Neural crest cell (in vitro differentiated cells): ENCODE data around the gene BLVRA. TPM values are rescaled to one million over a fixed set of nuclear protein-coding genes. Genes with fewer than 3 reads are reported as not detected.
"Not testable (repeated sequence)": the region's sequence is repeated elsewhere in the genome, so short reads cannot be mapped to it uniquely, and the experiment has no call there.

ENCODE experiments used
- DNase-seq: peaks from one replicate; pipeline ENCODE4 v3.0.0; 2021; ENCODE audit warnings: low read depth, mixed read lengths, low spot score
- H3K27ac Mint-ChIP-seq: one replicate; pipeline ENCODE4 v1.8.0; 2021; ENCODE audit warnings: mild to moderate bottlenecking, mixed read lengths; ENCODE audit not compliant: unreplicated experiment
- H3K27me3 Mint-ChIP-seq: 2 replicates; pipeline ENCODE4 v1.8.0; 2021; ENCODE audit warnings: low read depth, mild to moderate bottlenecking, mixed read lengths
- H3K36me3 Mint-ChIP-seq: 2 replicates; pipeline ENCODE4 v1.8.0; 2021; ENCODE audit warnings: low read depth, mild to moderate bottlenecking, mixed read lengths
- H3K4me1 Mint-ChIP-seq: 2 replicates; pipeline ENCODE4 v1.8.0; 2021; ENCODE audit warnings: mixed read lengths
- H3K4me3 Mint-ChIP-seq: one replicate; pipeline ENCODE4 v1.8.0; 2021; ENCODE audit warnings: mild to moderate bottlenecking, mixed read lengths
- H3K9me3 Mint-ChIP-seq: 2 replicates; pipeline ENCODE4 v1.8.0; 2021; ENCODE audit warnings: mixed read lengths
- total RNA-seq: library from RNA; stranded (reverse); gene quantifications from 2 replicates; pipeline ENCODE4 v1.2.1, GENCODE V29; 2021
- TF ChIP-seq, protein P1 (sequence below): fragments of 200-600 bp; sonication (generic); conservative IDR thresholded peaks from 2 replicates; pipeline ENCODE4 v1.5.0; 2021; ENCODE audit warnings: antibody characterized with exemption, mild to moderate bottlenecking

Gene BLVRA
- total RNA-seq, 1 donor from 2014 or later, result 31.3 TPM

DNA sequence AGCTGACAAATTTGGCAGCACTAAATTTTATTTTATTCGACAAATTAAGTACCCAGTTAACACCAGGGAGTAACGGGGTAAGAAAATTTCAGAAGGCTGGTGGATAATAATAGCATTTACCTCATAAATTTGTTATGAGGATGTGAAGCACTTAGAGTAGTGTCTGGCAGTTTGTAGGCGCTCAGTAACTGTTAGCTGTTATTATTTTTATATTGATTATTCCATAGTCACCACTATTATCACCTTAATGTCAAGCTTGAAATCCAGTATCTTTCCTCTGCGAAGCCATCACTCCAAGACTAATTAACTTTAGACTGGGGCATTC lies 28.6 kb upstream of the BLVRA start:
- peaks cover 7% of the 10 kb centered on the region for H3K36me3 Mint-ChIP-seq
- H3K27ac Mint-ChIP-seq, result peak overlapping the region; percentile 91
- peak overlapping the region; percentile 98 for H3K4me3 Mint-ChIP-seq
- no peak for DNase-seq
- TF ChIP-seq, protein P1, sequence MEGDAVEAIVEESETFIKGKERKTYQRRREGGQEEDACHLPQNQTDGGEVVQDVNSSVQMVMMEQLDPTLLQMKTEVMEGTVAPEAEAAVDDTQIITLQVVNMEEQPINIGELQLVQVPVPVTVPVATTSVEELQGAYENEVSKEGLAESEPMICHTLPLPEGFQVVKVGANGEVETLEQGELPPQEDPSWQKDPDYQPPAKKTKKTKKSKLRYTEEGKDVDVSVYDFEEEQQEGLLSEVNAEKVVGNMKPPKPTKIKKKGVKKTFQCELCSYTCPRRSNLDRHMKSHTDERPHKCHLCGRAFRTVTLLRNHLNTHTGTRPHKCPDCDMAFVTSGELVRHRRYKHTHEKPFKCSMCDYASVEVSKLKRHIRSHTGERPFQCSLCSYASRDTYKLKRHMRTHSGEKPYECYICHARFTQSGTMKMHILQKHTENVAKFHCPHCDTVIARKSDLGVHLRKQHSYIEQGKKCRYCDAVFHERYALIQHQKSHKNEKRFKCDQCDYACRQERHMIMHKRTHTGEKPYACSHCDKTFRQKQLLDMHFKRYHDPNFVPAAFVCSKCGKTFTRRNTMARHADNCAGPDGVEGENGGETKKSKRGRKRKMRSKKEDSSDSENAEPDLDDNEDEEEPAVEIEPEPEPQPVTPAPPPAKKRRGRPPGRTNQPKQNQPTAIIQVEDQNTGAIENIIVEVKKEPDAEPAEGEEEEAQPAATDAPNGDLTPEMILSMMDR, result no peak
- H3K9me3 Mint-ChIP-seq, result no peaks in the 10 kb centered on the region
- peaks cover 22% of the 10 kb centered on the region for H3K27me3 Mint-ChIP-seq
- H3K4me1 Mint-ChIP-seq, result peaks cover 31% of the 10 kb centered on the region

DNA sequence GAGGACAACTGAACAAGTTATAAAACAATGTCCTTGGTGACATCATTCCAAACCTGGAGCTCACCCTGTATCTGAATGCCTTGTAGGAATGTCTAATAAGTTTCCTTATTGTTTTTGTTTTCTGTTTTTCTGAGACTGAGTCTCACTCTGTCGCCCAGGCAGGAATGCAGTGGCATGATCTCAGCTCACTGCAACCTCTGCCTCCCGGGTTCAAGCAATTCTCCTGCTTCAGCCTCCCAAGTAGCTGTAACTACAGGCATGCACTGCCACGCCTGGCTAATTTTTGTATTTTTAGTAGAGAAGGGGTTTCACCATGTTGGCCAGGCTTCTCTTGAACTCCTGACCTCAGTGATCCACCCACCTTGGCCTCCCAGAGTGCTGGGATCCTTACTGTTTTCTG lies 27.0 kb upstream of the BLVRA start:
- Mint-ChIP-seq H3K4me3 (peak overlapping the region; percentile 98), H3K4me1 (peaks cover 25% of the 10 kb centered on the region), H3K27me3 (peaks cover 22% of the 10 kb centered on the region)
- H3K36me3 Mint-ChIP-seq, H3K27ac Mint-ChIP-seq, H3K9me3 Mint-ChIP-seq, DNase-seq: not testable (repeated sequence)

DNA sequence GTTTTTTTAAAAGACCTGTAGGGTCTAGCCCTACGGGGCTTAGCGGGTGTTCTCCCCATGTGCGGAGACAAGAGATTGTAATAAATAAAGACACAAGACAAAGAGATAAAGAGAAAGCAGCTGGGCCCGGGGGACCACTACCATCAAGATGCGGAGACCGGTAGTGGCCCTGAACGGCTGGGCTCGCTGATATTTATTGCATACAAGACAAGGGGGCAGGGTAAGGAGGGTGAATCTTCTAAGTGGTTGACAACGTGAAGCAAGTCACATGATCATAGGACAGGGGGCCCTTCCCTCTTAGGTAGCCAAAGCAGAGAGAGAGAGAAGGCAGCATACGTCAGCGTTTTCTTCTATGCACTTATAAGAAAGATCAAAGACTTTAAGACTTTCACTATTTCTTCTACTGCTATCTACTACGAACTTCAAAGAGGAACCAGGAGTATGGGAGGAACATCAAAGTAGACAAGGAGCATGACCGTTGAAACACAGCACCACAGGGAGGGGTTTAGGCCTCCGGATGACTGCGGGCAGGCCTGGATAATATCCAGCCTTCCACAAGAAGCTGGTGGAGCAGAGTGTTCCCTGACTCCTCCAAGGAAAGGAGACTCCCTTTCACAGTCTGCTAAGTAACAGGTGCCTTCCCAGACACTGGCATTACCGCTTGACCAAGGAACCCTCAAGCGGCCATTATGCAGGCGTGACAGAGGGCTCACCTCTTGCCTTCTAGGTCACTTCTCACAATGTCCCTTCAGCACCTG lies 23.7 kb upstream of the BLVRA start:
- not testable (repeated sequence) for H3K9me3 Mint-ChIP-seq, H3K4me3 Mint-ChIP-seq, H3K4me1 Mint-ChIP-seq, H3K36me3 Mint-ChIP-seq, H3K27ac Mint-ChIP-seq, DNase-seq
- H3K27me3 Mint-ChIP-seq, result peaks cover 25% of the 10 kb centered on the region

DNA sequence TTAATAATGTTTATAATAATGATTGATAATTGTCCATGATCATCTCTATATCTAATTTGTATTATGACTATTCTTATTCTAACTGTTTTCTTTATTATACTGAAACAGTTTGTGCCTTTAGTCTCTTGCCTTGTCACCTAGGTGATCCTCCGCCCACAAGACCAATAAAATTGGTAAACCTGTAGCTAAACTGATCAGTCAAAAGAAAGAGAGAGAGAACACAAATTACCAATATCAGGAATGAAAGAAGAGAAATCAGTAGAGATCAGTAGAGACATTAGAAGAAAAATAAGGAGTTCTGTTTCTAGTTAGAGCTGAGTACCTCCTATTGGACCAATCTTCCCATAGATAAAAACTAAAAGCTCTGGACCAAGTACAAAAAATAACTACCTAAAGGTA lies 23.1 kb upstream of the BLVRA start:
- H3K9me3 Mint-ChIP-seq, result no peaks in the 10 kb centered on the region
- no peaks in the 10 kb centered on the region for H3K36me3 Mint-ChIP-seq
- DNase-seq, result no peak
- H3K27me3 Mint-ChIP-seq, result peaks cover 25% of the 10 kb centered on the region
- peaks cover under 1% of the 10 kb centered on the region for H3K4me1 Mint-ChIP-seq
- TF ChIP-seq, protein P1, result no peak
- H3K27ac Mint-ChIP-seq, result no peak overlapping the region
- no peak overlapping the region for H3K4me3 Mint-ChIP-seq

DNA sequence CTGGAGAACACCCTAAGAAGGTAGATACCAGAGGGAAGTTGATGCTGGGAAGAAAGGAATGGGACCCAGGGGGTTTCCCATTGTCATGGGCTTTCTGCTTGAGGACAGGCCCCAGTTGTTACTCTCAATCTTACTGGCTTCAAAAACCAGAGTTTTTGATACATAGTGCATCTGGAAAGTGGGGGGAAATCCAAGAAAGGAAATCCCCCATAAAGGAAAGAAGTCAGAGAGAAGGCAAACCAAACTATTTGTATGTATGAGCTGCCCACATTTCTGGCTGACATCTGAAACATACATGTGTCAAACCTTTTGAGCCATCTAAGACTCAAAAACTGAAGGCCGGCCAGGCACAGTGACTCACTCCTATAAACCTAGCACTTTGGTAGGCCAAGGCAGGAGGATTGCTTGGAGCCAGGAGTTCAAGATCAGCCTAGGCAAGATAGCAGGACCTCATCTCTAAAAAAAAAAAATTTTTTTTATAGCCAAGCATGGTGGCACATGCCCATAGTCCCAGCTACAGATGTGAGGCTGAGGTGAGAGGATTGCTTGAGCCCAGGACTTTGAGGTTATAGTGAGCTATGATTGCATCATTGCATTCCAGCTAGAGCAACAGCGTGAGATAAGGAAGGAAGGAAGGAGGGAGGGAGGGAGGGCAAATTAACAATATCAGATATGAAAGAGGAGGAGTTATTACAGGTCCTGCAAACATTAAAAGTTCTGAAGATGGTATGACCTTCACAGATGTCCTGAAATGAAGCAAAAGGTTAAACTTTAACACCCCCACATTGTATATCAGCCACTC lies 22.5 kb upstream of the BLVRA start:
- H3K36me3 Mint-ChIP-seq, result no peaks in the 10 kb centered on the region
- TF ChIP-seq, protein P1, result no peak
- H3K4me1 Mint-ChIP-seq, result no peaks in the 10 kb centered on the region
- no peak overlapping the region for H3K27ac Mint-ChIP-seq
- H3K4me3 Mint-ChIP-seq, result no peak overlapping the region
- DNase-seq, result no peak
- H3K9me3 Mint-ChIP-seq, result no peaks in the 10 kb centered on the region
- peaks cover 24% of the 10 kb centered on the region for H3K27me3 Mint-ChIP-seq

DNA sequence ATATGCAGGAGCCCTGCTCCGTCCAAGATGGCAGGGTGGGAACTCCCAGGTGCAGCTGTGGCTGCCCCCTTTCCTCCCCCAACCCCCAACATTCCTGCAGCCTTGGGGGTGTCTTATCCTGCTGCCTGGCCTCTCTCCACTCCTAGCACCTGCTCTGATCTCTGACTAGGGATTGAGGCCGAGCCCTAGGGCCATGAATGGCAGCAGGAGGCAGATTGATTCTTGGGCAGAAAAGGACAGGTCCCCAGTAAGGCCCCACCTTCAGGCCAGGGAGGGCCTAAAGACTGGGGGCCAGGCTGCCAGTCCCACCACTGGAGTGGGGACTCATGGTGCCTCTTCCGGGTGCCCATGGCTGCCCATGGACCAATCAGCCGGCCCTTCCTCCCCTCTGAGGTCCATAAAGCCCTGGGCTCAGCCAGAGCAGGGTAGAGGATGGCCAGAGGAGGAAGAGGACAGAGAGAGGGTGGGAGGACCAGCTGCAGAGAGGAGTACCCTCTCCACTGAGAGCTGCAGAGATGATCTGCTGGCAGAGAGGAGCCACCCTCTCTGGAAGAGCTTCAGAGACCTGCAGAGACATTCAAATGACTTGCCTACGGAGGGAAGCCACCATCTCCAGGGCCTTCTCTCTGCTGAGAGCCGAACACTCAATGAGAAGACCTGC lies 20.9 kb upstream of the BLVRA start:
- Mint-ChIP-seq H3K27me3 (peaks cover 13% of the 10 kb centered on the region), H3K9me3 (no peaks in the 10 kb centered on the region), H3K27ac (peak overlapping the region; percentile 65), H3K4me3 (no peak overlapping the region), H3K4me1 (no peaks in the 10 kb centered on the region), H3K36me3 (no peaks in the 10 kb centered on the region)
- TF ChIP-seq, protein P1, result no peak
- DNase-seq, result no peak
